ENCODE results near the gene RABGAP1. TPM values are rescaled to one million over a fixed set of nuclear protein-coding genes. Genes with fewer than 3 reads are reported as not detected.
A peak's percentile ranks its signal among the peaks of the same experiment; 100 is the strongest.

RABGAP1 gene
- total RNA-seq, 2 donors from 2014 or later = 84.7 to 91.7 TPM

DNA sequence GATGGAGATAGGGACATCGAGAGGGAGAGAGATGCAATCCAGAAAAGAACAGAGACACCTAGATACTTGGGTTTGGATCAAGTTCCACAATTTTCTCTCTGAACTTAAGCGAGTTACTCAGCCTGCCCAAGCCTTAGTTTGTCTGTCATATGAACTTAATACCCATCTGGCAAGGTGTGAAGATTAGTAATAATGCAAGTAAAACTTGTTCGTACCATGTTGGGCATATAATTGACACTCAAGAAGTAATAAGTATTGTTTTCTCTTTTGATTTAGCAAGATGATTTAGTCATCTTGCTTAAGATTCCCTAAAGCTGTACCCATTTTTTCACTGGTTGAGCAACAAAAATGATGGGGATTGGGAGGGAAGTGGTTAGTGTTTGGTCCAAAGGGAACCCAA lies 7.5 kb downstream of the RABGAP1 start:
- DNase-seq (ENCODE audit: low spot score) = no peak
- H3K4me1 ChIP-seq (ENCODE audit: control insufficient read depth in 1 of 2, low read depth in 2 of 2) = peaks cover 6 to 30% of the 10 kb centered on the region in 2 donors
- H3K27ac ChIP-seq = no peak overlapping the region
- ATAC-seq (ENCODE audit: insufficient number of reproducible peaks, low FRiP score, low read depth) = no peak
- TF ChIP-seq, protein P1, sequence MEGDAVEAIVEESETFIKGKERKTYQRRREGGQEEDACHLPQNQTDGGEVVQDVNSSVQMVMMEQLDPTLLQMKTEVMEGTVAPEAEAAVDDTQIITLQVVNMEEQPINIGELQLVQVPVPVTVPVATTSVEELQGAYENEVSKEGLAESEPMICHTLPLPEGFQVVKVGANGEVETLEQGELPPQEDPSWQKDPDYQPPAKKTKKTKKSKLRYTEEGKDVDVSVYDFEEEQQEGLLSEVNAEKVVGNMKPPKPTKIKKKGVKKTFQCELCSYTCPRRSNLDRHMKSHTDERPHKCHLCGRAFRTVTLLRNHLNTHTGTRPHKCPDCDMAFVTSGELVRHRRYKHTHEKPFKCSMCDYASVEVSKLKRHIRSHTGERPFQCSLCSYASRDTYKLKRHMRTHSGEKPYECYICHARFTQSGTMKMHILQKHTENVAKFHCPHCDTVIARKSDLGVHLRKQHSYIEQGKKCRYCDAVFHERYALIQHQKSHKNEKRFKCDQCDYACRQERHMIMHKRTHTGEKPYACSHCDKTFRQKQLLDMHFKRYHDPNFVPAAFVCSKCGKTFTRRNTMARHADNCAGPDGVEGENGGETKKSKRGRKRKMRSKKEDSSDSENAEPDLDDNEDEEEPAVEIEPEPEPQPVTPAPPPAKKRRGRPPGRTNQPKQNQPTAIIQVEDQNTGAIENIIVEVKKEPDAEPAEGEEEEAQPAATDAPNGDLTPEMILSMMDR (IDR thresholded peaks at IDR 0.05) = no peak
- H3K9me3 ChIP-seq = no peaks in the 10 kb centered on the region
- no peaks in the 10 kb centered on the region for H3K36me3 ChIP-seq
- H3K4me3 ChIP-seq = no peak overlapping the region
- H3K27me3 ChIP-seq (replicated peaks; ENCODE audit: insufficient read depth) = no peaks in the 10 kb centered on the region

GRCh38 chr9:122949696-122950095 lies 8.9 kb downstream of the RABGAP1 start:
- no peak overlapping the region for H3K27ac ChIP-seq
- H3K4me1 ChIP-seq (ENCODE audit: control insufficient read depth in 1 of 2, low read depth in 2 of 2) = peaks cover 16 to 36% of the 10 kb centered on the region in 2 donors
- TF ChIP-seq, protein P1 (IDR thresholded peaks at IDR 0.05) = no peak
- ATAC-seq (ENCODE audit: insufficient number of reproducible peaks, low FRiP score, low read depth) (no peak), DNase-seq (ENCODE audit: low spot score) (no peak)
- H3K4me3 ChIP-seq = no peak overlapping the region
- no peaks in the 10 kb centered on the region for H3K27me3 ChIP-seq (replicated peaks; ENCODE audit: insufficient read depth)
- no peaks in the 10 kb centered on the region for H3K9me3 ChIP-seq
- H3K36me3 ChIP-seq = no peaks in the 10 kb centered on the region

GRCh38 chr9:122950263-122950662 lies 9.4 kb downstream of the RABGAP1 start:
- ATAC-seq (ENCODE audit: insufficient number of reproducible peaks, low FRiP score, low read depth) = no peak

GRCh38 chr9:122951056-122951455 lies 10.2 kb downstream of the RABGAP1 start:
- no peaks in the 10 kb centered on the region for H3K9me3 ChIP-seq
- no peaks in the 10 kb centered on the region for H3K27me3 ChIP-seq (replicated peaks; ENCODE audit: insufficient read depth)
- TF ChIP-seq, protein P1 (IDR thresholded peaks at IDR 0.05) = no peak
- no peak overlapping the region for H3K27ac ChIP-seq
- no peaks in the 10 kb centered on the region for H3K36me3 ChIP-seq
- DNase-seq (ENCODE audit: low spot score) (no peak), ATAC-seq (ENCODE audit: insufficient number of reproducible peaks, low FRiP score, low read depth) (no peak)
- H3K4me1 ChIP-seq (ENCODE audit: control insufficient read depth in 1 of 2, low read depth in 2 of 2) = peaks cover 23 to 32% of the 10 kb centered on the region in 2 donors
- no peak overlapping the region for H3K4me3 ChIP-seq

More at GRCh38 chr9:122950263-122950662, 9.4 kb downstream of the RABGAP1 start:
- Histone ChIP-seq H3K4me1 (ENCODE audit: control insufficient read depth in 1 of 2, low read depth in 2 of 2) (peaks cover 16 to 33% of the 10 kb centered on the region in 2 donors), H3K27ac (no peak overlapping the region), H3K9me3 (no peaks in the 10 kb centered on the region), H3K4me3 (no peak overlapping the region), H3K36me3 (no peaks in the 10 kb centered on the region), H3K27me3 (replicated peaks; ENCODE audit: insufficient read depth) (no peaks in the 10 kb centered on the region)
- TF ChIP-seq, protein P1 (IDR thresholded peaks at IDR 0.05) = no peak
- no peak for DNase-seq (ENCODE audit: low spot score)

DNA sequence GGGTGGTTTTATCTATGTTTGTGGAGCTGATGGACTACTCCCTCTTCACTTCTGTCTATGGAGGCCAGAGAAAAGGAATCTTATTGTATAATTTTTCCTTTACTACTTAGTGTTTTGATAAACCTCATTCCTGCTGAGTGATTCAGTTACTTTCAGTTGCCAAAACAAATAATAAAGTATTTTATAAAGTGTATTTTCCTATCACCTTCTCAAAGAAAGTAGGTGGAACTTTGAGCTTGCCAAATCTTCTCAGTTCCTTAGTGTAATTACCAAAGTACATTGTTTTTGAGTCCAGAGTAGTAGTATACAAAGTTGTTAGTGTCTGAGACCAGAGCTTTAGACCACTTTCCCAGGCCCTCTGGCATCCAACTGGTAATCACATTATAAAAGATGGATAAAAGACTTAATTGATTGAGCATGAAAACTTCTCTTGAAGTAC lies 13.5 kb downstream of the RABGAP1 start:
- Histone ChIP-seq H3K4me3 (no peak overlapping the region), H3K27ac (peak overlapping the region in 1 of 2 donors; percentile 31), H3K27me3 (replicated peaks; ENCODE audit: insufficient read depth) (no peaks in the 10 kb centered on the region), H3K36me3 (peaks cover 4% of the 10 kb centered on the region), H3K9me3 (no peaks in the 10 kb centered on the region), H3K4me1 (ENCODE audit: control insufficient read depth in 1 of 2, low read depth in 2 of 2) (peaks cover 23 to 37% of the 10 kb centered on the region in 2 donors)
- no peak for DNase-seq (ENCODE audit: low spot score)
- TF ChIP-seq, protein P1 (IDR thresholded peaks at IDR 0.05) = no peak
- no peak for ATAC-seq (ENCODE audit: insufficient number of reproducible peaks, low FRiP score, low read depth)

Data from thoracic aorta (tissue), 2 donors.